Ovary (tissue), 9 donors: ENCODE results near the gene ADAMTS12. TPM values are rescaled to one million over a fixed set of nuclear protein-coding genes. Genes with fewer than 3 reads are reported as not detected.

Experiments
- DNase-seq, 5 donors: peaks; one replicate each; pipeline ENCODE4 v3.0.0-alpha.2; 2019 to 2020
- H3K27ac ChIP-seq, 2 donors: fragments of 200-600 bp; one replicate each; pipeline versions ENCODE4 v1.5.1 to v1.8.0; 2019 to 2022
- H3K27me3 ChIP-seq: fragments of 200-600 bp; one replicate; pipeline ENCODE4 v1.8.0; 2022
- H3K36me3 ChIP-seq: fragments of 200-600 bp; sonication (generic); one replicate; pipeline ENCODE4 v1.5.1; 2019
- H3K4me1 ChIP-seq: one replicate; pipeline ENCODE4 v1.8.1; 2013; ENCODE audit warnings: mild to moderate bottlenecking, moderate library complexity; ENCODE audit not compliant: insufficient read depth
- H3K4me3 ChIP-seq: fragments of 200-600 bp; sonication (generic); one replicate; pipeline ENCODE4 v1.5.1; 2017
- H3K9me3 ChIP-seq, 2 donors: fragments of 200-600 bp in 1 of 2; sonication (generic) in 1 of 2; one replicate each; pipeline versions ENCODE4 v1.5.1 to v1.8.1; 2013 to 2019; ENCODE audit warnings: mild to moderate bottlenecking in 1 of 2, moderate library complexity in 1 of 2
- EP300 ChIP-seq: sonication (generic); formaldehyde crosslinking; IDR thresholded peaks from one replicate; pipeline ENCODE4 v1.6.1; 2017; ENCODE audit warnings: antibody characterized with exemption
- POLR2A ChIP-seq: fragments of 450-650 bp; IDR thresholded peaks from one replicate; pipeline ENCODE4 v1.6.1; 2017; ENCODE audit warnings: antibody characterized with exemption, mild to moderate bottlenecking, moderate library complexity
- WGBS, 3 donors: extraction: QIAGEN DNeasy Blood & Tissue Kit in 1 of 3; methylation state at CpG; one replicate each; pipeline versions ENCODE4 v1.1.5 to v1.1.7; 2013 to 2017; 5-methylcytosine and 5-hydroxymethylcytosine counted together
- intact Hi-C, 4 donors: fragments of 100-400 bp; cut with DNase I; formaldehyde crosslinking; loops; one replicate each; pipeline versions ENCODE4 v1.11.0 to v1.15.1; 2022 to 2023
- polyA plus RNA-seq, 2 donors: library from polyadenylated mRNA; stranded (reverse); fragments of 200-250 nt in 1 of 2; fragments of 350-450 nt in 1 of 2; fragmentation: Illumina TruSeq in 1 of 2; extraction: RNeasy Lipid Tissue Mini Kit (QIAGEN cat#74804) in 1 of 2; gene quantifications; one replicate each; pipeline ENCODE4 v1.2.3, GENCODE V29; 2013 to 2014
- total RNA-seq, 7 donors: library from RNA; depleted of rRNA in 2 of 7; stranded (reverse); fragments of >200 nt in 2 of 7; fragmentation: NEBNext Ultra II Directional in 3 of 7; extraction: Animal tissue kit (Norgen Biotek cat#: 25700) in 3 of 7; gene quantifications; one replicate each; pipeline versions ENCODE4 v1.1.0 to v1.2.4, GENCODE V29; 2016 to 2023
- TF ChIP-seq, protein P1 (sequence below), 3 donors: fragments of 450-650 bp in 2 of 3; fragments of 200-600 bp in 1 of 3; IDR thresholded peaks; one replicate each; pipeline versions ENCODE4 v1.5.1 to v1.8.0; 2016 to 2022; ENCODE audit warnings: antibody characterized with exemption in 3 of 3, mild to moderate bottlenecking in 1 of 3
- donor health status: DM: no; HTN: no; CAD: no; lungs with moderate emphysema.
- donor health status: DM: no; HTN: no; CAD: no.
- donor health status: Bipolar disorder and iron deficiency.
- donor health status: DM: yes; HTN: yes; CAD: no.
- donor health status: DM: no; HTN: no; CAD: no.
- donor health status: DM: yes; HTN: yes; CAD: no.

Gene ADAMTS12
- total and polyA plus RNA-seq, 9 donors, result 2.9 to 9.8 (median 5.5) TPM

DNA sequence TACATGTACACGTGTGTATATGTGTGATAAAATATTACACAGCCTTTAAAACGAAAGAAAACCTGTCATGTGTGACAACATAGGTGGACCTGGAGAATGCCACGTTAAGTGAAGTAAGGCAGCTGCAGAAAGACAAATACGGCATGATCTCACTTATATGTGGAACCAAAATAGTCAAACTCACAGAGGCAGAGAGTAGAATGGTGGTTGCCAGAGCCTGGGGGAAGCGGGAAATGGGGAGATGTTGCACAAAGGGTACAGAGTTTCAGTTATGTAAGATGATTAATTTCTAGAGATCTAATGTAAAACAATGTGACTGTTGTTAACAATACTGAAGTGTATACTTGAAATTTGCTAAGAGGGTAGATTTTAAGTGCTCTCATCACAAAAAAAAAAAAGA is 34.8 kb downstream of the ADAMTS12 start:
- Histone ChIP-seq H3K27ac (no peak overlapping the region), H3K9me3 (no peaks in the 10 kb centered on the region), H3K36me3 (no peaks in the 10 kb centered on the region), H3K4me1 (peaks cover 14% of the 10 kb centered on the region), H3K27me3 (no peaks in the 10 kb centered on the region), H3K4me3 (no peak overlapping the region)
- WGBS, 3 donors, result 90 to 92% (median 92%) methylated on average over 5 of the region's 5 CpGs
- no peak for DNase-seq
- TF ChIP-seq, protein P1, sequence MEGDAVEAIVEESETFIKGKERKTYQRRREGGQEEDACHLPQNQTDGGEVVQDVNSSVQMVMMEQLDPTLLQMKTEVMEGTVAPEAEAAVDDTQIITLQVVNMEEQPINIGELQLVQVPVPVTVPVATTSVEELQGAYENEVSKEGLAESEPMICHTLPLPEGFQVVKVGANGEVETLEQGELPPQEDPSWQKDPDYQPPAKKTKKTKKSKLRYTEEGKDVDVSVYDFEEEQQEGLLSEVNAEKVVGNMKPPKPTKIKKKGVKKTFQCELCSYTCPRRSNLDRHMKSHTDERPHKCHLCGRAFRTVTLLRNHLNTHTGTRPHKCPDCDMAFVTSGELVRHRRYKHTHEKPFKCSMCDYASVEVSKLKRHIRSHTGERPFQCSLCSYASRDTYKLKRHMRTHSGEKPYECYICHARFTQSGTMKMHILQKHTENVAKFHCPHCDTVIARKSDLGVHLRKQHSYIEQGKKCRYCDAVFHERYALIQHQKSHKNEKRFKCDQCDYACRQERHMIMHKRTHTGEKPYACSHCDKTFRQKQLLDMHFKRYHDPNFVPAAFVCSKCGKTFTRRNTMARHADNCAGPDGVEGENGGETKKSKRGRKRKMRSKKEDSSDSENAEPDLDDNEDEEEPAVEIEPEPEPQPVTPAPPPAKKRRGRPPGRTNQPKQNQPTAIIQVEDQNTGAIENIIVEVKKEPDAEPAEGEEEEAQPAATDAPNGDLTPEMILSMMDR (IDR thresholded peaks at IDR 0.05), result no peak
- TF ChIP-seq POLR2A (no peak), EP300 (no peak)
- intact Hi-C loops, result no loop called here

DNA sequence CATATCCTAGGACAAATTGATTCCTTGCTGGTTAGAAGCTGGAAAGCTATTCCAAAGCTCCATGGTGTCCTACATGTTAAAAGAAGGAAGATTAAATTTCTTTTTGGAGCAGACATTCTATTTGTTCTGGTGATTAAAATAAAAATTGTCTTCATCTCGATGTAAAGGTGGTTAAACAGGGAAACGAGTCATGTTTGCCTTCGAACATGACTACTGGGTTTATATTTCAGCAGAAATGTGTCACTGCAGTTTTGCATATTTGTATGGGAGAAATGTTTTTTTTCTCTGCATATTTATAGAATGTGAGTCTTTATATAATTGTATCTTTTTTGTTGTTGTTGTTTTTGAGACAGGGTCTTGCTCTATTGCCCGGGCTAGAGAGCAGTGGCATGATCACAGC is 36.4 kb downstream of the ADAMTS12 start:
- Histone ChIP-seq H3K36me3 (no peaks in the 10 kb centered on the region), H3K9me3 (no peaks in the 10 kb centered on the region), H3K4me3 (no peak overlapping the region), H3K4me1 (peaks cover 18% of the 10 kb centered on the region), H3K27me3 (no peaks in the 10 kb centered on the region), H3K27ac (no peak overlapping the region)
- DNase-seq, result no peak
- 67 to 79% (median 72%) methylated on average over 4 of the region's 4 CpGs for WGBS, 3 donors
- intact Hi-C loops, result no loop called here
- no peak for TF ChIP-seq EP300
- TF ChIP-seq, protein P1 (IDR thresholded peaks at IDR 0.05), result no peak

DNA sequence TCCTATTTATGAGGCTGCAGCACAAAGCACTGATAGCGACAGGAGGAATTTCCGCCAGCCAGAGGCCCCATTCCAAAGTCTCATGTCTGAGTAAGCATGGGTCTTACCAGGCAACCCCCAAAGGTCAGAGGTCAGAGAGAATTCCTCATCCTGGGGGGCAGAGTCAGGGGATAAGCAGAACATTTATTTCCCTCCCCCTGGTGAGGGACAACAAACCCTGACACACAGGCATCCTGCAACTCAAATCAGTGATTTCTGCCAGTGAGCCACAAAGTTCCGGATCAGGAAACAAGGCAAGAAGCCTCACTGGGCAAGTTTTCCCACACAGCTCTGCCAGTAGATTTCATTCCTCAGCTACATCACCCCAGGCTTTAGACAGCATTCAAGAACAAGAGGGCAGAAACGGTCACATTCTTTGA is 37.0 kb downstream of the ADAMTS12 start:
- WGBS, 3 donors, result 10 to 27% (median 18%) methylated on average over 4 of the region's 4 CpGs
- Histone ChIP-seq H3K27ac (no peak overlapping the region), H3K9me3 (no peaks in the 10 kb centered on the region), H3K4me1 (peaks cover 18% of the 10 kb centered on the region), H3K4me3 (no peak overlapping the region), H3K27me3 (no peaks in the 10 kb centered on the region), H3K36me3 (no peaks in the 10 kb centered on the region)
- intact Hi-C loops, result no loop called here
- TF ChIP-seq, protein P1 (IDR thresholded peaks at IDR 0.05), result no peak
- TF ChIP-seq POLR2A, result no peak
- no peak for TF ChIP-seq EP300
- DNase-seq, result peak in 3 of 5 donors; percentile 26 to 45 (median 37)

DNA sequence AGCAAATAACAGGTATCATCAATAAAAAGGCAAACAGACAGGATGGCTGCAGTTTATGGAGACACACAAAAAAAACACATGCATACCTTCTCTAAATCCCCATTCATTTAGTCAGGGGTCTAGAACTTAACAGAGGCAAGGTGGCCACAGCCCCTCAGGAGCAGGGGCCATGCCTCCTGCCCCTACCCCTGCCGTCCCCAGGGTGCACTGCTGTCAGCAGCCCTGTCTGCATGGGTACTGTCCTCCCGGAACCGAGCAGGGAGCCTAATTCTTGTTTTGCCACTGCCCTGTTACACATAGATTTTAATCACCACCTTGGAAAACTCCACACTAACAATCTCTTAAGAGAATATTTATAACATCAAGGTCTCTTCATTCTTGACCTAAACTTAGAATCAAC is 39.0 kb downstream of the ADAMTS12 start:
- H3K27me3 ChIP-seq, result no peaks in the 10 kb centered on the region
- no peak overlapping the region for H3K27ac ChIP-seq
- peaks cover 17% of the 10 kb centered on the region for H3K4me1 ChIP-seq
- TF ChIP-seq POLR2A (no peak), EP300 (no peak)
- TF ChIP-seq, protein P1 (IDR thresholded peaks at IDR 0.05), result no peak
- no peaks in the 10 kb centered on the region for H3K36me3 ChIP-seq
- H3K4me3 ChIP-seq, result no peak overlapping the region
- H3K9me3 ChIP-seq, result no peaks in the 10 kb centered on the region
- WGBS, 3 donors, result 58 to 81% (median 79%) methylated on average over 3 of the region's 3 CpGs
- no peak for DNase-seq
- intact Hi-C loops, result no loop called here
